Panc1 (cell line): Measurements from ENCODE around the gene SLX4IP. TPM values are rescaled to one million over a fixed set of nuclear protein-coding genes. Genes with fewer than 3 reads are reported as not detected.

ENCODE experiments used
- ATAC-seq: fragments of 200-7000 bp; cut with Tn5 transposase; 2 replicates; pipeline ENCODE4 v1.9.1; 2020; ENCODE audit warnings: mild to moderate bottlenecking, moderate library complexity
- BruUV-seq: library from RNA; stranded (reverse); fragments of 400-500 nt; replicated peaks from 2 replicates; lab custom pipeline; 2021; lab: Mats Ljungman, UMichigan
- CTCF ChIA-PET: fragments of 300-600 bp; sonication (Branson Sonifier 250); formaldehyde crosslinking; loops from one replicate; lab custom pipeline; 2022; ENCODE audit warnings: antibody characterized with exemption; lab: Charles Lee
- POLR2A ChIA-PET: fragments of 300-600 bp; sonication (Branson Sonifier 250); formaldehyde crosslinking; loops from one replicate; lab custom pipeline; 2022; ENCODE audit warnings: antibody characterized with exemption; lab: Charles Lee
- DNase-seq: peaks from one replicate; pipeline ENCODE4 v3.0.0-alpha.2; 2010; ENCODE audit warnings: low read depth, low spot score
- H3K27ac ChIP-seq: 2 replicates; pipeline ENCODE4 v1.5.1; 2011; ENCODE audit warnings: mild to moderate bottlenecking, low read length, inconsistent platforms
- H3K27me3 ChIP-seq: fragments of 200-500 bp; sonication (Bioruptor generic); 2 replicates; pipeline ENCODE4 v1.6.0; 2014; ENCODE audit warnings: low read length, inconsistent platforms; ENCODE audit not compliant: control insufficient read depth, insufficient read depth
- H3K36me3 ChIP-seq: fragments of 200-500 bp; sonication (Bioruptor generic); 2 replicates; pipeline ENCODE4 v1.5.1; 2014; ENCODE audit warnings: inconsistent platforms, mild to moderate bottlenecking, low read length, moderate library complexity; ENCODE audit not compliant: control insufficient read depth, insufficient read depth
- H3K4me1 ChIP-seq: 2 replicates; pipeline ENCODE4 v1.5.1; 2011; ENCODE audit warnings: inconsistent platforms, mild to moderate bottlenecking, low read length, moderate library complexity; ENCODE audit not compliant: control insufficient read depth, insufficient read depth
- H3K4me3 ChIP-seq, 2 experiments: 2 replicates each; pipeline ENCODE4 v1.5.1; 2011 to 2012; ENCODE audit warnings: low read depth in 2 of 2, low read length in 2 of 2, mild to moderate bottlenecking in 2 of 2, inconsistent platforms in 1 of 2, moderate library complexity in 1 of 2
- H3K9me3 ChIP-seq: fragments of 200-500 bp; sonication (Bioruptor generic); 2 replicates; pipeline ENCODE4 v1.5.1; 2014; ENCODE audit warnings: low read depth, mild to moderate bottlenecking, inconsistent platforms, low read length, moderate library complexity; ENCODE audit not compliant: control insufficient read depth, insufficient read depth
- CTCF ChIP-seq: fragments of 450-650 bp; IDR thresholded peaks from 2 replicates; pipeline ENCODE4 v1.5.1; 2017; ENCODE audit warnings: mild to moderate bottlenecking
- POLR2AphosphoS5 ChIP-seq: IDR thresholded peaks from 2 replicates; pipeline ENCODE4 v1.6.1; 2012; ENCODE audit warnings: mild to moderate bottlenecking, low read depth, low read length, moderate library complexity
- REST ChIP-seq, 2 experiments: IDR thresholded peaks; 2 replicates each; pipeline ENCODE4 v1.6.1; 2011 to 2012; ENCODE audit warnings: low read depth in 2 of 2, control low read depth in 1 of 2, low read length in 1 of 2, mild to moderate bottlenecking in 1 of 2, moderate library complexity in 1 of 2; ENCODE audit not compliant: insufficient read depth in 1 of 2
- SIN3A ChIP-seq: IDR thresholded peaks from 2 replicates; pipeline ENCODE4 v1.6.1; 2012; ENCODE audit warnings: low read depth, mild to moderate bottlenecking, low read length, moderate library complexity, borderline replicate concordance; ENCODE audit not compliant: insufficient read depth
- TCF7L2 ChIP-seq: IDR thresholded peaks from 2 replicates; pipeline ENCODE4 v1.6.1; 2011; ENCODE audit warnings: mild to moderate bottlenecking, low read depth, low read length, inconsistent platforms
- in situ Hi-C: cut with HindIII; loops from 2 replicates; pipeline ENCODE4 v1.10.0; 2016; ENCODE audit warnings: low sequenced_read_pairs, low pct_unique_long_range_greater_than_20kb
- intact Hi-C: fragments of 100-400 bp; cut with micrococcal nuclease; formaldehyde crosslinking; loops from one replicate; pipeline ENCODE4 v1.10.0; 2022; ENCODE audit not compliant: unreplicated experiment
- total RNA-seq: library from RNA; stranded (reverse); gene quantifications from one replicate; pipeline ENCODE4 v1.2.1, GENCODE V29; 2021; ENCODE audit not compliant: unreplicated experiment

The SLX4IP gene
- total RNA-seq, 1 experiment from 2014 or later = 5.4 TPM

GRCh38 chr20:10659651-10660601 is 224.8 kb downstream of the SLX4IP start:
- Histone ChIP-seq H3K4me3 (no peak overlapping the region), H3K27me3 (no peaks in the 10 kb centered on the region), H3K4me1 (peaks cover under 1% of the 10 kb centered on the region; the same call in 1 of the 2 replicates), H3K27ac (no peak overlapping the region), H3K9me3 (no peaks in the 10 kb centered on the region), H3K36me3 (no peaks in the 10 kb centered on the region; the same call in 1 of the 2 replicates)
- in situ Hi-C loops (no loop called here), intact Hi-C loops (no loop called here)
- POLR2A ChIA-PET = interaction anchor here (0.6 kb wide), 1 partner anchor 11 kb away, joined by 12 read pairs; no protein-coding TSS in a partner anchor
- no peak; the same call in 1 of the 2 replicates for ATAC-seq
- CTCF ChIA-PET = no interaction called here
- no TSS peak for BruUV-seq
- TF ChIP-seq CTCF = no peak
- no peak for TF ChIP-seq REST (IDR thresholded peaks at IDR 0.05; ENCODE audit: insufficient read depth in 1 of 2, low read depth in 2 of 2, low read length in 1 of 2)
- TF ChIP-seq SIN3A = no peak
- TF ChIP-seq TCF7L2 = no peak
- TF ChIP-seq POLR2AphosphoS5 = no peak
- no peak for DNase-seq

- CTCF ChIA-PET = no interaction called here
- H3K27me3 ChIP-seq = no peaks in the 10 kb centered on the region
- H3K27ac ChIP-seq = no peak overlapping the region
- H3K4me1 ChIP-seq = peaks cover 8% of the 10 kb centered on the region; the same call in 1 of the 2 replicates
- no TSS peak for BruUV-seq
- ATAC-seq (no peak), DNase-seq (no peak)
- POLR2A ChIA-PET = no interaction called here
- no peak for TF ChIP-seq TCF7L2
- TF ChIP-seq SIN3A = no peak
- TF ChIP-seq POLR2AphosphoS5 = no peak
- TF ChIP-seq REST (IDR thresholded peaks at IDR 0.05; ENCODE audit: insufficient read depth in 1 of 2, low read depth in 2 of 2, low read length in 1 of 2) = no peak
- TF ChIP-seq CTCF = no peak
- in situ Hi-C loops (no loop called here), intact Hi-C loops (no loop called here)
- H3K9me3 ChIP-seq = no peaks in the 10 kb centered on the region
- no peak overlapping the region for H3K4me3 ChIP-seq
- no peaks in the 10 kb centered on the region; the same call in 1 of the 2 replicates for H3K36me3 ChIP-seq
These were observed 225.6 kb downstream of the SLX4IP start for GRCh38 chr20:10660661-10661060.
